ENCODE measurements around the gene PTPRK. TPM values are rescaled to one million over a fixed set of nuclear protein-coding genes. Genes with fewer than 3 reads are reported as not detected.

The PTPRK gene
- total RNA-seq, 1 experiment from 2014 or later = 34.2 TPM

DNA sequence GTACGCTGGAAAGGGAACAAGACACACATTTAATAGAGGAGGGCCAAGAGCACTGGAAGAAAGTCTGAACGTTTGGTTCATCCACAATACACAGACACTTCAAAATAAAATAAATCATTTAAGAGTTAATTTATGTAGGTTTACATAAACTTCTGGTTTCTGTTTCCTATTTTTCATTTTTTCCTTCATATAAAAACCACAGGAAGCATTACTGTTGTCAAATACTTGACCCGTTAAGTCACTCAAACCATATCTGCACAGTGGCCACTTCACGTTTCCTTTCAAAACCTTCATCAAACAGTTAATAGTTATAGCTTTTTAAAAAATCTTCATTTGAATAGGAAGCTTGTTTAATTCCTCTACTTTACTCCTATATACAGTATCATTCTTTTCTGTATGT lies 361.9 kb downstream of the PTPRK start:
- ChIA-PET RAD21 (ENCODE audit: low non-redundant PET in 1 of 2, low total read pairs in 2 of 2, uncharacterized antibody in 2 of 2, unreplicated experiment in 2 of 2) (no interaction called here), POLR2A (no interaction called here), CTCF (no interaction called here)
- no peak overlapping the region for H2AFZ ChIP-seq (ENCODE audit: low read depth, low read length, poor library complexity, severe bottlenecking)
- H4K20me1 ChIP-seq (ENCODE audit: insufficient read depth) = no peaks in the 10 kb centered on the region
- H3K4me3 ChIP-seq (replicated peaks in 1 of 2; ENCODE audit: low read depth in 1 of 2, low read length in 2 of 2) = no peak overlapping the region
- no peak for TF ChIP-seq FOSL1 (IDR thresholded peaks at IDR 0.05; ENCODE audit: low read depth)
- TF ChIP-seq SIN3A (IDR thresholded peaks at IDR 0.05; ENCODE audit: low read depth) = no peak
- TF ChIP-seq RAD21 (IDR thresholded peaks at IDR 0.05; ENCODE audit: low read depth) = no peak
- TF ChIP-seq, protein P1, sequence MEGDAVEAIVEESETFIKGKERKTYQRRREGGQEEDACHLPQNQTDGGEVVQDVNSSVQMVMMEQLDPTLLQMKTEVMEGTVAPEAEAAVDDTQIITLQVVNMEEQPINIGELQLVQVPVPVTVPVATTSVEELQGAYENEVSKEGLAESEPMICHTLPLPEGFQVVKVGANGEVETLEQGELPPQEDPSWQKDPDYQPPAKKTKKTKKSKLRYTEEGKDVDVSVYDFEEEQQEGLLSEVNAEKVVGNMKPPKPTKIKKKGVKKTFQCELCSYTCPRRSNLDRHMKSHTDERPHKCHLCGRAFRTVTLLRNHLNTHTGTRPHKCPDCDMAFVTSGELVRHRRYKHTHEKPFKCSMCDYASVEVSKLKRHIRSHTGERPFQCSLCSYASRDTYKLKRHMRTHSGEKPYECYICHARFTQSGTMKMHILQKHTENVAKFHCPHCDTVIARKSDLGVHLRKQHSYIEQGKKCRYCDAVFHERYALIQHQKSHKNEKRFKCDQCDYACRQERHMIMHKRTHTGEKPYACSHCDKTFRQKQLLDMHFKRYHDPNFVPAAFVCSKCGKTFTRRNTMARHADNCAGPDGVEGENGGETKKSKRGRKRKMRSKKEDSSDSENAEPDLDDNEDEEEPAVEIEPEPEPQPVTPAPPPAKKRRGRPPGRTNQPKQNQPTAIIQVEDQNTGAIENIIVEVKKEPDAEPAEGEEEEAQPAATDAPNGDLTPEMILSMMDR (IDR thresholded peaks at IDR 0.05 in 2 of 3, conservative IDR thresholded peaks at IDR 0.05 in 1 of 3; ENCODE audit: borderline replicate concordance in 1 of 3, insufficient read depth in 1 of 3, low read depth in 2 of 3, low read length in 2 of 3) = no peak
- no peak for TF ChIP-seq CBX3 (IDR thresholded peaks at IDR 0.05; ENCODE audit: low read depth)
- DNase-seq (ENCODE audit: low read depth, low spot score) (no peak), ATAC-seq (no peak)
- intact Hi-C loops (cut with micrococcal nuclease) = no loop called here
- H3K4me2 ChIP-seq (ENCODE audit: low read length) = no peak overlapping the region
- BruUV-seq (replicated peaks) = no TSS peak
- H3K4me1 ChIP-seq (ENCODE audit: control insufficient read depth in 1 of 2, insufficient read depth in 2 of 2, low read length in 2 of 2) = no peaks in the 10 kb centered on the region
- H3K9me2 ChIP-seq (ENCODE audit: insufficient read depth) = no peaks in the 10 kb centered on the region
- H3K27ac ChIP-seq (ENCODE audit: low read depth, low read length) = no peak overlapping the region
- no peak overlapping the region for H3K9ac ChIP-seq (ENCODE audit: low read length)
- no peaks in the 10 kb centered on the region for H3K36me3 ChIP-seq (ENCODE audit: control insufficient read depth in 1 of 2, insufficient read depth in 2 of 2, low read length in 2 of 2)
- no peaks in the 10 kb centered on the region for H3K9me3 ChIP-seq (ENCODE audit: control insufficient read depth in 1 of 2, insufficient read depth in 1 of 2, low read depth in 1 of 2, low read length in 2 of 2)
- no peaks in the 10 kb centered on the region for H3K79me2 ChIP-seq (ENCODE audit: insufficient read depth, low read length)
- no peaks in the 10 kb centered on the region for H3K27me3 ChIP-seq (ENCODE audit: insufficient read depth, low read length)

DNA sequence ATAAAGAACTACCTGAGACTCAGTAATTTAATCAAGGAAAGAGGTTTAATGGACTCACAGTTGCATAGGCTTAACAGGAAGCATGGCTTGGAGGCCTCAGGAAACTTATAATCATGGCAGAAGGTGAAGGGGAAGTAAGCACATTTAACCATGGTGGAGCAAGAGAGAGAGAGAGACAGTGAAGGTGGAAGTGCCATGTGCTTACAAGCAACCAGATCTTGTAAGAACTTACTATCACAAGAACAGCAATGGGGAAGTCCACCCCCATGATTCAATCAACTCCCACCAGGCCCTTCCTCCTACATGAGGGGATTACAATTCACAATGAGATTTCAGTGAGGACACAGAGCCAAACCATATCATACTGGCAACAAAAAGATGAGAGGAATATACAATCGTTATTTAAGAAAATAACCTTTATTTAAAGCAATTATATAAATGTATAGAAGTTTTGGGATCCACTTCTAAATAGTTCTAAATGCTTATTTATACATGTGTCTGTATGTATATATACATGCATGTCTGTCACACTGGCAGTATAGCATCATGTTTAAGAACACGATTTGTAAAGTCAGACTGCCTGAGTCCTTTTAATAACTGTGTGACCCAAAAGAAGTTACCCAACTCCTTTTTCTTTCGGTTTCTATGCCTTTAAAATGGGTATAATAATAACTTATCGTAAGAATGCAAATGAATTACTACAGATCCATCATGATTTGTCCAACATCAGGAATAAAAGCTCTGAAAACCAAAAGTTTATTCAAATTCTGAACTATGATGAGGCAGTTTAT lies 363.9 kb downstream of the PTPRK start:
- no peak for ATAC-seq
- Histone ChIP-seq H3K4me1 (ENCODE audit: control insufficient read depth in 1 of 2, insufficient read depth in 2 of 2, low read length in 2 of 2) (no peaks in the 10 kb centered on the region), H3K79me2 (ENCODE audit: insufficient read depth, low read length) (no peaks in the 10 kb centered on the region), H4K20me1 (ENCODE audit: insufficient read depth) (no peaks in the 10 kb centered on the region), H3K4me2 (ENCODE audit: low read length) (no peak overlapping the region), H3K9me3 (ENCODE audit: control insufficient read depth in 1 of 2, insufficient read depth in 1 of 2, low read depth in 1 of 2, low read length in 2 of 2) (no peaks in the 10 kb centered on the region), H3K27me3 (ENCODE audit: insufficient read depth, low read length) (no peaks in the 10 kb centered on the region), H3K36me3 (ENCODE audit: control insufficient read depth in 1 of 2, insufficient read depth in 2 of 2, low read length in 2 of 2) (no peaks in the 10 kb centered on the region), H2AFZ (ENCODE audit: low read depth, low read length, poor library complexity, severe bottlenecking) (no peak overlapping the region), H3K9me2 (ENCODE audit: insufficient read depth) (no peaks in the 10 kb centered on the region), H3K9ac (ENCODE audit: low read length) (no peak overlapping the region), H3K27ac (ENCODE audit: low read depth, low read length) (no peak overlapping the region), H3K4me3 (replicated peaks in 1 of 2; ENCODE audit: low read depth in 1 of 2, low read length in 2 of 2) (no peak overlapping the region)
- DNase-seq (ENCODE audit: low read depth, low spot score) = no peak
- no TSS peak for BruUV-seq (replicated peaks)
- TF ChIP-seq FOSL1 (IDR thresholded peaks at IDR 0.05; ENCODE audit: low read depth) (no peak), EGR1 (IDR thresholded peaks at IDR 0.05; ENCODE audit: low read depth) (no peak), ZFX (IDR thresholded peaks at IDR 0.05) (no peak), YY1 (IDR thresholded peaks at IDR 0.05; ENCODE audit: extremely low read depth, insufficient replicate concordance, low read depth, low read length) (no peak), SIN3A (IDR thresholded peaks at IDR 0.05; ENCODE audit: low read depth) (no peak), EZH2 (IDR thresholded peaks at IDR 0.05) (no peak), RAD21 (IDR thresholded peaks at IDR 0.05; ENCODE audit: low read depth) (no peak)
- TF ChIP-seq, protein P2, sequence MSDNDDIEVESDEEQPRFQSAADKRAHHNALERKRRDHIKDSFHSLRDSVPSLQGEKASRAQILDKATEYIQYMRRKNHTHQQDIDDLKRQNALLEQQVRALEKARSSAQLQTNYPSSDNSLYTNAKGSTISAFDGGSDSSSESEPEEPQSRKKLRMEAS (IDR thresholded peaks at IDR 0.05) = no peak
- ChIA-PET CTCF (interaction anchor here (1.2 kb wide), 1 partner anchor 14 kb away, joined by 3 read pairs; no protein-coding TSS in a partner anchor), POLR2A (no interaction called here), RAD21 (ENCODE audit: low non-redundant PET in 1 of 2, low total read pairs in 2 of 2, uncharacterized antibody in 2 of 2, unreplicated experiment in 2 of 2) (no interaction called here)
- intact Hi-C loops (cut with micrococcal nuclease) = no loop called here
